Measurements from ENCODE around the gene DNLZ.
A peak's percentile ranks its signal among the peaks of the same experiment; 100 is the strongest.
"Not testable (repeated sequence)": the region's sequence is repeated elsewhere in the genome, so short reads cannot be mapped to it uniquely, and the experiment has no call there.

Gene DNLZ

DNA sequence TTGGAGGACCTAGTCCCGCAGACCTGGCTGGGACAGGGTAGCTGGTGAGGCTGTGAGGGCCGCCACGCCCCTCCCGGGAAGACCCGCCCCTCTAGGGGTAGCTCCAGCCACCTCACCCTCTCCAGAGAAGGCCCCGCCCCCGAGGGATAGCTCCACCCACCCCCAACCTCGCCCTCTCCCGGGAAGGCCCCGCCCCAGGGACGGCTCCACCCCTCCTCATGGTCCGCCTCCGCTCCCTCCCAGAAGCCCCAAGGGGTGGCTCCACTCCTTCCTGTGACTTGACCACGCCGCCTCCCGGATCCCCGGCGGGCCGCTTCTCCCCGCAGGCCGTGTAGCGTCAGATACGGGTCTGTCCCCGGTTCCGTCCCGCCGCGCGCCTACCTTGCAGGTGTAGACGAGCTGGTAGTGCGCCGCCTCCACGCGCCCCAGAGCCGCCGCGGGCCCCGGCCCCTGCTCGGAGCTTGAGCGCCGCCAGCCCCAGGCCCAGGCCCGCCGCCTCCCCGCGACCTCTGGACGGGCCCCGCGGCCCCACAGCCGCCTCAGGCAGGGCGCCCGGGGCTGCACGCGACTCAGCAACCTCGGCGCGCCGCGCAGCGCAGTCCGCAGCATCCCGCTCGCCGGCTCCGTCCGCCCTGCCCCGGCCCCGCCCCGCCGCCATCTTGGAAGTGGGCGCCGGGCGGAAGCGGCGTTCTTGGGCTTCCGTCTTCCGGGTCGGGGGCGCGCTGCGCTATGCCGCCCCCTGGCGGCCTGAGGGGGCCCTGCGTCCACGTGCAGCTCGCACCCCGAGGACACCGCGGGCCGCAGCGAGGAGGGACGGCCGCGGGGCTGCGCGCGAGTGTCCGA is at the start of gene DNLZ:
Gene DNLZ, minus strand, starts transcription at position 639 of the 843 bp plus-strand sequence. Its CDS starts 30 bp downstream, at position 609.
- TF ChIP-seq, protein P1, sequence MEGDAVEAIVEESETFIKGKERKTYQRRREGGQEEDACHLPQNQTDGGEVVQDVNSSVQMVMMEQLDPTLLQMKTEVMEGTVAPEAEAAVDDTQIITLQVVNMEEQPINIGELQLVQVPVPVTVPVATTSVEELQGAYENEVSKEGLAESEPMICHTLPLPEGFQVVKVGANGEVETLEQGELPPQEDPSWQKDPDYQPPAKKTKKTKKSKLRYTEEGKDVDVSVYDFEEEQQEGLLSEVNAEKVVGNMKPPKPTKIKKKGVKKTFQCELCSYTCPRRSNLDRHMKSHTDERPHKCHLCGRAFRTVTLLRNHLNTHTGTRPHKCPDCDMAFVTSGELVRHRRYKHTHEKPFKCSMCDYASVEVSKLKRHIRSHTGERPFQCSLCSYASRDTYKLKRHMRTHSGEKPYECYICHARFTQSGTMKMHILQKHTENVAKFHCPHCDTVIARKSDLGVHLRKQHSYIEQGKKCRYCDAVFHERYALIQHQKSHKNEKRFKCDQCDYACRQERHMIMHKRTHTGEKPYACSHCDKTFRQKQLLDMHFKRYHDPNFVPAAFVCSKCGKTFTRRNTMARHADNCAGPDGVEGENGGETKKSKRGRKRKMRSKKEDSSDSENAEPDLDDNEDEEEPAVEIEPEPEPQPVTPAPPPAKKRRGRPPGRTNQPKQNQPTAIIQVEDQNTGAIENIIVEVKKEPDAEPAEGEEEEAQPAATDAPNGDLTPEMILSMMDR (conservative IDR thresholded peaks at IDR 0.05), result peak; percentile 99
- peak within 1 kb of the TSS; percentile 93 for H3K27ac ChIP-seq

DNA sequence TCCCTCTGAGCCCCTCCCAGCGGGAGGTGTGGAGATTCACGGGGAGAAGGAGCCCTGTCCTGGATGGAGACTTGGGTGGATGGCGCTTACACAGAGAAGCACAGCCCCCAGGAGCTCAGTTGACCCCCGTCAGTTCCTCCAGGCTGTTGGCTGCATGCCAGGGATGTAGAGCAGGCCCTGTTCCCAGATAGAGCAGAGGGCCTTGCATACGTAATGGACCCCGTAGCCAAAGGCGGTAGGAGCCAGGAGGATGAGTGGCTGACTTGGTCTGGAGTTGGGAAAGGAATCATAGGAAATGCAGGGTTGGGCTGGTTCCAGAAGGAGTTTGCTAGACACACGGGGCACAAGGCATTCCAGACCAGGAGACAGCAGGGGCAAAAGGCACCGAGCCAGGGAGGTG is 49.4 kb upstream of the DNLZ start:
- TF ChIP-seq, protein P1 (conservative IDR thresholded peaks at IDR 0.05), result no peak
- H3K27ac ChIP-seq, result no peak overlapping the region

DNA sequence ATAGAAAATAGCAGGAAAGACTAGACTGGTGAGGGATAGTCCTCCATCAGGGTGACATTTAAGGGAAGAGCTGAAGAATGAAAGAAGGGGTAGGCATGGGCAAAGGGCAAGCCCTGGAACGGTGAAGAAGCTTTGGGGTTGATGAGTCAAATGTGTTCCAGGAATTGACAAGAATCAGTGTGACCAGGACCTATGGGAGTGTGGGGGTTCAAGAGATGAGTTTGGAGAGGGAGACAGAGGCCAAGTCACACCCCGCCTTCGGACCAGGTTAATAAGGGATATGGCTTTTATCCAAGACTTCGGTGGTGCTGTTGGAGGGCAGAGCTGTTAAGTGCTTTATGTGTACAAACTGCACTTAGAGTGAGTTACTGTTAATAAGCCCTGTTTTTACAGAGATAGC is 47.8 kb upstream of the DNLZ start:
- H3K27ac ChIP-seq, result peak overlapping the region; percentile 91

DNA sequence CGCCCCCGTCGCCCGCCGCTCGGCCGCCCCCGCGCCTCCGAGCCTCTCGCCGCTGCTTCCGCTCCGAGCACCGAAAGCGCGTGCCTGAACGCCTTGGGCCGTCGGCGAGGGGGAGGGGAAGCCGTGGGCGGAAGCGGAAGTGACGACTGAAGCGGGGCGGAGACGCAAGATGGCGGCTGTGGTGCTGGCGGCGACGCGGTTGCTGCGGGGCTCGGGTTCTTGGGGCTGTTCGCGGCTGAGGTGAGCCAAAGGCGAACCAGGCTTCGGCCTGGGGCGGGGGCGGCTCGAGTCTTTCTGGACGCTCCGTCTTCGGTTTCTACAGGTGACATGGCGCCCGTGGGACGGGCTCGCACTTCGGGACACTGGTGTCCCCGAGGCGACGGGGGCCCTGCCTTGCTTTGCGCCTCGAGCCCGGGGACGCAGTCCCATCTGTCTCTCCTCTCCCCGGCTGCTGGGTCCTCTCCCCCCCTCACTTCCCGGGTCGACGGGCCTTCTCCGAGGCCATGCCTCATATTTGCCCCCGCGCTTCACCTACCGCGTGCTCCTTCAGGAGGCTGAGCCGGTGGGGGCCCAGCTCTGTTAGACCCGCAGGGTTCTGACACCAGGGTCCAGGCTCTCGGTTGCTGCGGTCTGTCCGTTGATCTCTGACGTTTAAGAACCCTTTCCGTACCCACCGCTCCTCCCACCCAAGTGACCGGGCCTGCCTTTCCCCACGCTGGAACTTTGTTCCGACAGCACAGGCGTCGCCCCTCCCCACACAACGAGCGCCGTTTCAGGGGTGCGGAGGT is 47.1 kb upstream of the DNLZ start, which contains the start of the genes ENTR1 and PMPCA:
Gene ENTR1, minus strand, starts transcription at position 115 of the 788 bp plus-strand sequence. CDS start 217 bp downstream, outside the sequence.
Gene PMPCA, plus strand, starts transcription at position 159 of the 788 bp plus-strand sequence. Its CDS starts 11 bp downstream, at position 170.
- TF ChIP-seq, protein P1 (conservative IDR thresholded peaks at IDR 0.05), result no peak
- H3K27ac ChIP-seq, result peak within 1 kb of the TSS; percentile 91

More for the DNA sequence above, 47.8 kb upstream of the DNLZ start:
- TF ChIP-seq, protein P1 (conservative IDR thresholded peaks at IDR 0.05), result no peak

DNA sequence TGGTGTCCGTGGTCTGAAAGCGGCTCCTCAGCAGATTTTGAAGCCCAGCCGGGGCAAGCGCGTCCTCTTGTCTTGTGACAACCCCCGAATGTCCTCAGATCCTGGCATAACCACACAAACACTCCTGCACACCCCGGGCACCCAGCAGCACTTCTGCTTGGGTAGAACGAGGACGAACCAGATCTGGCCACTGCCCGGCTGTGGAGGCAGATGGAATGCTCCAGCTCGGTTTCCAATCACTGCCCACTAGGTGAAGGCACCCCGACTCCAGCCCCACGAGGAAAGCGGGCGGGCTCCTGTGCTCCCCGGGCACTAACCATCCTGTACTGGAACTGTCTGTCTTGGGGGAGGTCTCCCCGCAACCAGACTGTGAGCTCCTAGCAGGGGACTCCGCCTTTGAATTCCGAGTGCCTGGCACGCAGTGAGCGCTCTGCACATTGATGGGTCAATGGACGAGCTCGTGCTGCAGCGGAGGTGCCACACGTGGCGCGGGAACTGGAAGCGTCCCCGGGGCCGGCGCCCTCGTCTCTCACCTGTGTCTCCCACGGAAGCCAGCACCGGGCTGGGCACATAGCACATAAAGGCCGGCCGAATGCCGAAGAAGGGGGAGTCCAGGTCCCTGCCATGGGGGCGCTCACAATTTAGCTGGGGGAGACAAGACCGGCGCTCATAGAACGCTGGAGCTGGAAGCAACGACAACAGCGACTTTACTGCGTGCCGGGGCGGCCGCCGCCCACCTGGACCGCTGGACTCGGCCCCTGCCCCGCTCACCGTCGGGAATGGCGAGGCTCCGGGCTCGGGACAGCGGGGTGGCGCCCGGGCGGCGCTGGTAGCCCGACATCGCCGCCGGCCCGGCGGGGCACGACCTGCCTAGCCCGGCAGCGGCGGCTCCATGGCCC is 46.3 kb upstream of the DNLZ start:
- TF ChIP-seq, protein P1 (conservative IDR thresholded peaks at IDR 0.05), result no peak
- H3K27ac ChIP-seq, result peak overlapping the region; percentile 91

DNA sequence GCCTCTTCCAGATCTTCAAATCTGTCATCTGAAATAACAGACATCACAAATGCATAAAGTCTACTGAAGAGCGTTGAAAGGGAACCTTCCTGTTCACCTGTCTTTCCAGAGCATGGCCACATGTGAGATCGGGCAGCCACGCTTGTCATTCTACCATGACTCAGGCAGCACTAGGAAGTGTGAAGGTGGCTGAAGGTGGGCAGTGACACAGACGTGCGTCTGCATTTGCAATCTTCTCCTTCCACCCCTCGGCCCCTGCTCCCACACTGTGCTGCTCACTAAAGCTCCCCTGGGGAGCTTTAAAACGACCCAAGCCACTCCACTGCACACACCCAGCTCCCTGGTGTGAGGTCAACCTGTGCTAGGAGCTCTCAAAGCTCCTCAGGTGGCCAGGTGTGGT is 44.4 kb upstream of the DNLZ start:
- H3K27ac ChIP-seq, result peak overlapping the region; percentile 25; the same call in 1 of the 2 replicates
- TF ChIP-seq, protein P1 (conservative IDR thresholded peaks at IDR 0.05), result no peak

DNA sequence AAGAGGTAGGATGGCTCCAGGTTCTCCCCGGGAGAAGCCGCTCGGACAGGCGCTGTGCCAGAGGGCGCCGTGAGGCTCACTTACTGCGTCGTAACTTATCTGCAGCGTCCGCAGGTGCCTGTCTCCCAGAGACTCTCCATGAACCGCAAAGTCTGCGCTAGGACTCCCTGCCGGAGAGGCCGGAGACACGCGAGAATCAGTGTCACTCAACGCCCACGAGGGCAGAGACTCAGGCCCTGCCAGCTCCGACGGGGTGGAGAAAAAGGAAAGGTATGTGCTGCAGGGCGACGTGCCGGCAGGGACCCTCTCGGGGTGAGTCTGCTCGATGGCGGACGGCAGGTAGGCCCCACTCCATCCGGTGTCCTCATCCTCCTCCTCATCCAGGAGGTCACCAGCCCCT is 43.5 kb upstream of the DNLZ start:
- H3K27ac ChIP-seq, result not testable (repeated sequence)

DNA sequence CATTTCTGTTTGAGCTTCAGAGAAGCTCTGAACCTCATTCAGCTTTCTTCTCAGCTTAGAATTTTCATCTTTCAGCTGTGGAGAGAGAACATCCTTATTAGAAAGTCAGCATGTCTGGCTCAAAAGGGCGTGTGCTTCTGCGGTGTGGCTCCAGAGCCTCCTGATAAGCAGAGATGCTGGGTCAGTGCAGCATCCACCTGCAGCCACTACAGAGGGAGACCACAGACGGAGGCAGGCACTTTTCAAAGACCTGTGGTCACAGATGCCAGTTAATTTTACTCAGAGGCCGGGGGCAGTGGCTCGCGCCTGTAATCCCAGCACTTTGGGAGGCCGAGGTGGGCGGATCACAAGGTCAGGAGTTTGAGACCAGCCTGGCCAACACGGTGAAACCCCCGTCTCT is 42.4 kb upstream of the DNLZ start:
- not testable (repeated sequence) for H3K27ac ChIP-seq

All from VCaP (cell line).